WTC11 (cell line): ENCODE results near the gene MSI2. TPM values are rescaled to one million over a fixed set of nuclear protein-coding genes. Genes with fewer than 3 reads are reported as not detected.

ENCODE experiments used
- ATAC-seq: fragments of 200-7000 bp; cut with Tn5 transposase; 2 replicates; pipeline ENCODE4 v1.10.0; 2021; ENCODE audit warnings: mild to moderate bottlenecking, moderate library complexity
- CTCF ChIA-PET: fragments of 300-600 bp; sonication (Branson Sonifier 250); formaldehyde crosslinking; loops from one replicate; lab custom pipeline; 2021; ENCODE audit warnings: antibody characterized with exemption; lab: Charles Lee
- POLR2A ChIA-PET: fragments of 350-600 bp; sonication (Branson Sonifier 250); formaldehyde crosslinking; loops from one replicate; lab custom pipeline; 2021; ENCODE audit warnings: antibody characterized with exemption; lab: Charles Lee
- DNase-seq: peaks from one replicate; pipeline ENCODE4 v3.0.0; 2021; ENCODE audit warnings: low spot score
- H3K27ac Mint-ChIP-seq: 2 replicates; pipeline ENCODE4 v1.8.0; 2021; ENCODE audit warnings: mixed read lengths
- H3K27me3 Mint-ChIP-seq: 2 replicates; pipeline ENCODE4 v1.8.0; 2021; ENCODE audit warnings: low read depth, mild to moderate bottlenecking, moderate library complexity, mixed read lengths
- H3K36me3 Mint-ChIP-seq: 2 replicates; pipeline ENCODE4 v1.8.0; 2021; ENCODE audit warnings: mixed read lengths
- H3K4me1 Mint-ChIP-seq: 2 replicates; pipeline ENCODE4 v1.8.0; 2022; ENCODE audit warnings: mixed read lengths
- H3K4me3 Mint-ChIP-seq: 2 replicates; pipeline ENCODE4 v1.8.0; 2021; ENCODE audit warnings: mild to moderate bottlenecking, moderate library complexity, mixed read lengths
- H3K9me3 Mint-ChIP-seq: 2 replicates; pipeline ENCODE4 v1.8.0; 2021; ENCODE audit warnings: mixed read lengths
- ATF3 ChIP-seq: sonication (generic); formaldehyde crosslinking; conservative IDR thresholded peaks from 2 replicates; pipeline ENCODE4 v1.8.1; 2022; ENCODE audit warnings: mild to moderate bottlenecking, missing genetic modification reagents
- CREB1 ChIP-seq: sonication (generic); formaldehyde crosslinking; IDR thresholded peaks from 2 replicates; pipeline ENCODE4 v1.8.0; 2023; ENCODE audit warnings: mild to moderate bottlenecking, missing genetic modification reagents
- E2F5 ChIP-seq: sonication (generic); formaldehyde crosslinking; IDR thresholded peaks from 2 replicates; pipeline ENCODE4 v1.8.1; 2022; ENCODE audit warnings: mild to moderate bottlenecking, moderate library complexity, missing genetic modification reagents
- ELF4 ChIP-seq: sonication (generic); formaldehyde crosslinking; IDR thresholded peaks from 2 replicates; pipeline ENCODE4 v1.8.1; 2022; ENCODE audit warnings: low read depth, mild to moderate bottlenecking, moderate library complexity, missing genetic modification reagents
- EMX1 ChIP-seq: fragments of 250-450 bp; sonication (Bioruptor Pico); IDR thresholded peaks from 2 replicates; pipeline ENCODE4 v1.8.0; 2021; ENCODE audit warnings: mild to moderate bottlenecking
- ERG ChIP-seq: fragments of 250-450 bp; sonication (Bioruptor Pico); IDR thresholded peaks from 2 replicates; pipeline ENCODE4 v1.8.0; 2021; ENCODE audit warnings: mild to moderate bottlenecking
- ESRRA ChIP-seq: sonication (generic); formaldehyde crosslinking; IDR thresholded peaks from 2 replicates; pipeline ENCODE4 v1.8.1; 2022; ENCODE audit warnings: mild to moderate bottlenecking, missing genetic modification reagents, borderline replicate concordance
- FOXJ3 ChIP-seq: sonication (generic); formaldehyde crosslinking; IDR thresholded peaks from 2 replicates; pipeline ENCODE4 v1.9.0; 2021; ENCODE audit warnings: missing genetic modification reagents, mild to moderate bottlenecking, borderline replicate concordance
- FOXK1 ChIP-seq: sonication (generic); formaldehyde crosslinking; IDR thresholded peaks from 2 replicates; pipeline ENCODE4 v1.8.0; 2022; ENCODE audit warnings: mild to moderate bottlenecking, moderate library complexity, missing genetic modification reagents
- IRF2 ChIP-seq: sonication (generic); formaldehyde crosslinking; IDR thresholded peaks from 2 replicates; pipeline ENCODE4 v1.8.0; 2022; ENCODE audit warnings: low read depth, missing genetic modification reagents, borderline replicate concordance
- NFYB ChIP-seq: sonication (generic); formaldehyde crosslinking; conservative IDR thresholded peaks from 2 replicates; pipeline ENCODE4 v1.8.0; 2022; ENCODE audit warnings: low read depth, missing genetic modification reagents
- STAT6 ChIP-seq: sonication (generic); formaldehyde crosslinking; conservative IDR thresholded peaks from 2 replicates; pipeline ENCODE4 v1.8.1; 2023; ENCODE audit warnings: mild to moderate bottlenecking, low read depth, missing genetic modification reagents, moderate library complexity
- TEAD1 ChIP-seq: sonication (generic); formaldehyde crosslinking; IDR thresholded peaks from 2 replicates; pipeline ENCODE4 v1.8.0; 2022; ENCODE audit warnings: mild to moderate bottlenecking, missing genetic modification reagents
- USF2 ChIP-seq: sonication (generic); formaldehyde crosslinking; IDR thresholded peaks from 2 replicates; pipeline ENCODE4 v1.8.1; 2023; ENCODE audit warnings: mild to moderate bottlenecking, missing genetic modification reagents, moderate library complexity
- ZNF121 ChIP-seq: sonication (generic); formaldehyde crosslinking; IDR thresholded peaks from 2 replicates; pipeline ENCODE4 v1.8.0; 2023; ENCODE audit warnings: missing genetic modification reagents
- ZNF219 ChIP-seq: sonication (generic); formaldehyde crosslinking; IDR thresholded peaks from 2 replicates; pipeline ENCODE4 v1.8.0; 2023; ENCODE audit warnings: missing genetic modification reagents, mild to moderate bottlenecking, borderline replicate concordance
- ZNF416 ChIP-seq: fragments of 250-450 bp; sonication (Bioruptor Pico); IDR thresholded peaks from 2 replicates; pipeline ENCODE4 v1.9.0; 2021; ENCODE audit warnings: mild to moderate bottlenecking, inconsistent platforms
- ZNF425 ChIP-seq: fragments of 250-450 bp; sonication (Bioruptor Pico); conservative IDR thresholded peaks from 2 replicates; pipeline ENCODE4 v1.9.0; 2021; ENCODE audit warnings: mild to moderate bottlenecking
- total RNA-seq: library from RNA; stranded (reverse); gene quantifications from 3 replicates; pipeline ENCODE4 v1.2.3, GENCODE V29; 2021

Gene MSI2
- total RNA-seq, 1 experiment from 2014 or later = 82.1 TPM

GRCh38 chr17:57535249-57535966, 279.1 kb downstream of the MSI2 start:
- H3K4me1 Mint-ChIP-seq = peaks cover 35% of the 10 kb centered on the region
- H3K36me3 Mint-ChIP-seq = no peaks in the 10 kb centered on the region
- CTCF ChIA-PET = interaction anchor here (0.5 kb wide), 1 partner anchor 501 kb away, joined by 3 read pairs; no protein-coding TSS in a partner anchor
- POLR2A ChIA-PET = no interaction called here
- H3K9me3 Mint-ChIP-seq = no peaks in the 10 kb centered on the region
- DNase-seq = no peak
- no peak overlapping the region for H3K4me3 Mint-ChIP-seq
- peak overlapping the region; percentile 27; the same call in 1 of the 2 replicates for H3K27ac Mint-ChIP-seq
- no peak for ATAC-seq
- no peak for TF ChIP-seq NFYB (CRISPR knock-in tag)
- no peak for TF ChIP-seq FOXK1 (CRISPR knock-in tag)
- TF ChIP-seq FOXJ3 (CRISPR knock-in tag) = no peak
- TF ChIP-seq ZNF425 = no peak
- no peak for TF ChIP-seq ATF3 (CRISPR knock-in tag)
- TF ChIP-seq ERG = no peak
- TF ChIP-seq IRF2 (CRISPR knock-in tag) = no peak
- TF ChIP-seq CREB1 (CRISPR knock-in tag) = no peak
- no peak for TF ChIP-seq STAT6
- TF ChIP-seq ZNF121 (CRISPR knock-in tag) = no peak
- no peak for TF ChIP-seq USF2 (CRISPR knock-in tag)
- H3K27me3 Mint-ChIP-seq = no peaks in the 10 kb centered on the region

GRCh38 chr17:57536289-57536688, 280.0 kb downstream of the MSI2 start:
- CTCF ChIA-PET = interaction anchor here (0.8 kb wide), 1 partner anchor 136 kb away, joined by 3 read pairs; no protein-coding TSS in a partner anchor
- POLR2A ChIA-PET = no interaction called here

More at GRCh38 chr17:57536289-57536688, 280.0 kb downstream of the MSI2 start:
- Mint-ChIP-seq H3K27me3 (no peaks in the 10 kb centered on the region), H3K9me3 (no peaks in the 10 kb centered on the region), H3K4me3 (no peak overlapping the region), H3K4me1 (peaks cover 29% of the 10 kb centered on the region), H3K36me3 (no peaks in the 10 kb centered on the region), H3K27ac (no peak overlapping the region)
- ATAC-seq (no peak), DNase-seq (no peak)
- TF ChIP-seq ELF4 (CRISPR knock-in tag) (no peak), FOXJ3 (CRISPR knock-in tag) (no peak), CREB1 (CRISPR knock-in tag) (no peak), E2F5 (CRISPR knock-in tag) (no peak), ATF3 (CRISPR knock-in tag) (no peak), ZNF219 (CRISPR knock-in tag) (no peak), ESRRA (no peak), TEAD1 (CRISPR knock-in tag) (no peak), EMX1 (CRISPR knock-in tag) (no peak), ZNF416 (CRISPR knock-in tag) (no peak)
